ENCODE data around the gene REEP3. TPM values are rescaled to one million over a fixed set of nuclear protein-coding genes. Genes with fewer than 3 reads are reported as not detected.

The REEP3 gene
- polyA plus RNA-seq, 4 donors, result 9.8 to 46.3 (median 21.4) TPM

DNA sequence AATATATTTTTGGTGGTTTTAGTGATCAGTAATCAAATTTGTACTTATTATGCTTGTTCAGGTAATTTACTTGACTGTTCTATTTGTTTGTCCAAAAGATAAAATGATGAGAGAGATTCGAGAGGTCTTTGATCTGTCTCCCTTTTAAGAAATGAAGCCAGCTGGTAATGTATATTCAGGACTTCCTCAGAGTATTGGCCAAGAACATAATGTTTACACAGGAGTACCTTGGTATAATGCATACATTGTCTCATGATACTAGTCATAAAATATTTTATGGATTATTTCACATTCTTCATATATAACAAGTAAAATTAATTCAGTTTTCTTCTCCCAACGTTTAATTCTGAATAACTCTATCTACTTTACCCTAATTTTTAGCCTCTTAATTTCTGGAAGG, 100.9 kb downstream of the REEP3 start:
- FAIRE-seq (no peak), DNase-seq (no peak)
- H3K4me3 ChIP-seq (ENCODE audit: low read depth in 1 of 3, low read length in 3 of 3), result no peak overlapping the region
- H3K27ac ChIP-seq (ENCODE audit: low read depth in 1 of 3, low read length in 2 of 3), result no peak overlapping the region
- no peaks in the 10 kb centered on the region for H3K27me3 ChIP-seq (ENCODE audit: control insufficient read depth in 3 of 3, insufficient read depth in 3 of 3, low read length in 3 of 3)
- no peaks in the 10 kb centered on the region for H3K9me3 ChIP-seq (ENCODE audit: control insufficient read depth in 2 of 2, insufficient read depth in 1 of 2, low read depth in 1 of 2, low read length in 1 of 2)
- H3K4me1 ChIP-seq (ENCODE audit: control insufficient read depth in 3 of 3, insufficient read depth in 2 of 3, low read depth in 1 of 3, low read length in 2 of 3), result peaks cover 0 to 4% (median 0%) of the 10 kb centered on the region in 3 donors
- peaks cover 0 to 13% (median 0%) of the 10 kb centered on the region in 3 donors for H3K36me3 ChIP-seq (ENCODE audit: control insufficient read depth in 3 of 3, insufficient read depth in 2 of 3, low read depth in 1 of 3, low read length in 3 of 3)
- 25 to 71% (median 58%) methylated on average over 2 of the region's 2 CpGs for WGBS, 3 donors

DNA sequence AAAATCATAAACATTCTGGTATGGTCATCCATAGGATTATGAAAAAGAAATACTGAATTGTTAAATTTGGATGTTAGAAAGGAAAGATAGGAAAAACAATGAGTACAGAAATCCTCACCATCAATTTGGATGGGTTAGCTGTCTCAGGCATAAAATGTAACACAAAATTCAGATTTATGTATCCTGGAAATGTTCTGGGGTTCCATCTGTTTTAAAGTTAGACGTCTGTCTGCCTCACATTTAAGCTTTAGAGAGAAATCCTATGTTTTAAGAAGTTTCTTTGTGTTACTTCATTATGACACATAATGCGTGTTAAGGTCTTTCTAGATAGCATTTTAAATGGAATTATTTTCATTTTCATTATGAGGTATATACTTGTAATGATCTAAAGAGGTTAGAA, 103.5 kb downstream of the REEP3 start:
- H3K27me3 ChIP-seq (ENCODE audit: control insufficient read depth in 3 of 3, insufficient read depth in 3 of 3, low read length in 3 of 3), result no peaks in the 10 kb centered on the region
- 89 to 94% (median 92%) methylated on average over 2 of the region's 2 CpGs for WGBS, 3 donors
- FAIRE-seq, result no peak

DNA sequence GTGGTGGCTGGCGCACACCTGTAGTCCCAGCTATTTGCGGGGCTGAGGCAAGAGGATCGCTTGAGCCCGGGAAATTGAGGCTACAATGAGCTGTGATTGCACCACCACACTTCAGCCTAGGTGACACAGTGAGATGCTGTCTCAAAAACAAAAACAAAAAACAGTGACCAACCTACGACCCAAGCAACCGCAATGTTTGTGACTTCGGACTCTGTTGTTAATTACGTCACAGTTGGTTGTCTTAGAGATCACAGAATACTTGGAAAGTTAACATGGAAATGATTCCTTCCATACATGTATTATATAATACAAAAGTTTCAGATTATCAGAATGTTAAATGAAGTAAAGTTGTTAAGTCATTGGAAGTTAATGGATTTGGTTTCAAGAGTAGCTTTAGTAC, 106.2 kb downstream of the REEP3 start:
- peaks cover under 1 to 26% (median 3%) of the 10 kb centered on the region in 3 donors for H3K4me1 ChIP-seq (ENCODE audit: control insufficient read depth in 3 of 3, insufficient read depth in 2 of 3, low read depth in 1 of 3, low read length in 2 of 3)
- H3K9me3 ChIP-seq (ENCODE audit: control insufficient read depth in 2 of 2, insufficient read depth in 1 of 2, low read depth in 1 of 2, low read length in 1 of 2), result no peaks in the 10 kb centered on the region
- H3K27me3 ChIP-seq (ENCODE audit: control insufficient read depth in 3 of 3, insufficient read depth in 3 of 3, low read length in 3 of 3), result no peaks in the 10 kb centered on the region
- H3K27ac ChIP-seq (ENCODE audit: low read depth in 1 of 3, low read length in 2 of 3), result peak overlapping the region in 2 of 3 donors; percentile 50 to 99
- H3K4me3 ChIP-seq (ENCODE audit: low read depth in 1 of 3, low read length in 3 of 3), result no peak overlapping the region
- DNase-seq (peak; percentile 47 to 56), FAIRE-seq (no peak)
- H3K36me3 ChIP-seq (ENCODE audit: control insufficient read depth in 3 of 3, insufficient read depth in 2 of 3, low read depth in 1 of 3, low read length in 3 of 3), result peaks cover 0 to 3% (median 0%) of the 10 kb centered on the region in 3 donors
- WGBS, 3 donors, result 60 to 76% (median 67%) methylated on average over 8 of the region's 8 CpGs

More for the DNA sequence above, 103.5 kb downstream of the REEP3 start:
- H3K4me3 ChIP-seq (ENCODE audit: low read depth in 1 of 3, low read length in 3 of 3), result no peak overlapping the region
- H3K27ac ChIP-seq (ENCODE audit: low read depth in 1 of 3, low read length in 2 of 3), result no peak overlapping the region
- no peaks in the 10 kb centered on the region for H3K9me3 ChIP-seq (ENCODE audit: control insufficient read depth in 2 of 2, insufficient read depth in 1 of 2, low read depth in 1 of 2, low read length in 1 of 2)
- DNase-seq, result no peak
- H3K36me3 ChIP-seq (ENCODE audit: control insufficient read depth in 3 of 3, insufficient read depth in 2 of 3, low read depth in 1 of 3, low read length in 3 of 3), result peaks cover 0 to 7% (median 0%) of the 10 kb centered on the region in 3 donors
- peaks cover 0 to 20% (median 0%) of the 10 kb centered on the region in 3 donors for H3K4me1 ChIP-seq (ENCODE audit: control insufficient read depth in 3 of 3, insufficient read depth in 2 of 3, low read depth in 1 of 3, low read length in 2 of 3)

DNA sequence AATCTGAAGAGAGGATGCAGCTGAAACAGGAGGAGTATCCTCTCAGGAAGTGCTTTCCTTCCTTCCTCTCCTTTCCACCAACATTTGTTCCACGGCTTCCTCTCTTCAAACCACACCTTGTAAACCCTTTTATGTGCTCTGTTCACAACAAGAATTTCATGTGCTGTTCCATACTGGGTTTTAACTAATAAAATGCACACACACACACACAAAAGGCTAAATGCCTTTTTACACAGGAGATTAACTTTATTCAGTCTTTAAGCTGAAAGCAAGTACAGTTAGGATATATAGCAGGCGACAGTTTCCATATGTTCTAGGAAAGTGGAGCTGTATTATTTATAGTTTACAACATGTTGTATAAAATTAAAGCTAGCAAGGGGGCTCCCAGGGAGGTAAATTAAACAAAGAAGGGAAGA, 106.7 kb downstream of the REEP3 start:
- Histone ChIP-seq H3K4me1 (ENCODE audit: control insufficient read depth in 3 of 3, insufficient read depth in 2 of 3, low read depth in 1 of 3, low read length in 2 of 3) (peaks cover 2 to 26% (median 3%) of the 10 kb centered on the region in 3 donors), H3K36me3 (ENCODE audit: control insufficient read depth in 3 of 3, insufficient read depth in 2 of 3, low read depth in 1 of 3, low read length in 3 of 3) (no peaks in the 10 kb centered on the region), H3K27me3 (ENCODE audit: control insufficient read depth in 3 of 3, insufficient read depth in 3 of 3, low read length in 3 of 3) (no peaks in the 10 kb centered on the region), H3K4me3 (ENCODE audit: low read depth in 1 of 3, low read length in 3 of 3) (no peak overlapping the region), H3K9me3 (ENCODE audit: control insufficient read depth in 2 of 2, insufficient read depth in 1 of 2, low read depth in 1 of 2, low read length in 1 of 2) (no peaks in the 10 kb centered on the region), H3K27ac (ENCODE audit: low read depth in 1 of 3, low read length in 2 of 3) (peak overlapping the region; percentile 9 to 99 (median 80))
- FAIRE-seq (no peak), DNase-seq (peak; percentile 30 to 44)
- WGBS, 3 donors, result 29 to 63% (median 50%) methylated on average over 2 of the region's 2 CpGs

DNA sequence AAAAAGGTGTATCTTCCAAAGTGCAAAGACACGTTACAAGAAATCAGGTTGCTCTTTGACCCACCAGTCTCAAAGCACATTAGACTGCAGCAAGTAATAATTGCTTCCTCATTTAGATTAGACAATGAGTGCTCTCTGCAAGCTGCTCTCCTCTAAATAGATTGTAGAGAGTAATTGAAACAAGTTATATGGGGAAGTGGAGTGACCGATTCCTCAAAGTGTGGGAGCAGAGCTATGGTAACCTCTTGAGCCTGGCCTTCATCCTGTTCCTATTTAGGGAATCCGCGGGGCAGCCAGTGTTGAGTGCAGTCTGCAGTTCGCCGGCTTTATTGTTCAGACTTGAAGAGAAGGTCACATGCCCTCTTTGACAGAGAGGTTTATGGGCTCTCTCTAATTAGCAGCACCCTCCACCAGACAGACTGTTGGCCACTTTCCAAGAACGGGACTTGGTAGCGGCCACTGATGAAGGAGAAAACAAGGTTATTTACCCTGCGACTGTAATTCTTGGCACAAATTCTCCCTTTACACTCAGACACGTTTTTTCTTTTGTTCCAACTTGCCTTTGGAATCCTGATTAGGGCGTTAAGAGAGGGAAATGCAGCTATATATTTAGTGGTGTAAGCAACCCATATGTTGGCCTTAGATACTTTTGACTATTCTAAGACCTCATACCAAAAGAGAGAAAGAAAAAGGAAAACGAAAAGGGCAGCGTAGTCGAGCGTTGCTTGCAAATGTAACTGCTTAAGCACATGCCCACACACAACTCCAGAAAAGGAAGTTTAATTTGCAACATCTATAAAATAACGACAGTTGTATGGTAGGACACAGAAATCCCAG, 107.5 kb downstream of the REEP3 start:
- no peaks in the 10 kb centered on the region for H3K9me3 ChIP-seq (ENCODE audit: control insufficient read depth in 2 of 2, insufficient read depth in 1 of 2, low read depth in 1 of 2, low read length in 1 of 2)
- H3K4me1 ChIP-seq (ENCODE audit: control insufficient read depth in 3 of 3, insufficient read depth in 2 of 3, low read depth in 1 of 3, low read length in 2 of 3), result peaks cover 2 to 26% (median 3%) of the 10 kb centered on the region in 3 donors
- 2 to 7% (median 4%) methylated on average over 16 of the region's 16 CpGs for WGBS, 3 donors
- H3K4me3 ChIP-seq (ENCODE audit: low read depth in 1 of 3, low read length in 3 of 3), result peak overlapping the region; percentile 6 to 77 (median 62)
- H3K27me3 ChIP-seq (ENCODE audit: control insufficient read depth in 3 of 3, insufficient read depth in 3 of 3, low read length in 3 of 3), result no peaks in the 10 kb centered on the region
- FAIRE-seq (no peak), DNase-seq (peak; percentile 91 to 93)
- H3K36me3 ChIP-seq (ENCODE audit: control insufficient read depth in 3 of 3, insufficient read depth in 2 of 3, low read depth in 1 of 3, low read length in 3 of 3), result no peaks in the 10 kb centered on the region
- peak overlapping the region; percentile 98 to 100 (median 99) for H3K27ac ChIP-seq (ENCODE audit: low read depth in 1 of 3, low read length in 2 of 3)

DNA sequence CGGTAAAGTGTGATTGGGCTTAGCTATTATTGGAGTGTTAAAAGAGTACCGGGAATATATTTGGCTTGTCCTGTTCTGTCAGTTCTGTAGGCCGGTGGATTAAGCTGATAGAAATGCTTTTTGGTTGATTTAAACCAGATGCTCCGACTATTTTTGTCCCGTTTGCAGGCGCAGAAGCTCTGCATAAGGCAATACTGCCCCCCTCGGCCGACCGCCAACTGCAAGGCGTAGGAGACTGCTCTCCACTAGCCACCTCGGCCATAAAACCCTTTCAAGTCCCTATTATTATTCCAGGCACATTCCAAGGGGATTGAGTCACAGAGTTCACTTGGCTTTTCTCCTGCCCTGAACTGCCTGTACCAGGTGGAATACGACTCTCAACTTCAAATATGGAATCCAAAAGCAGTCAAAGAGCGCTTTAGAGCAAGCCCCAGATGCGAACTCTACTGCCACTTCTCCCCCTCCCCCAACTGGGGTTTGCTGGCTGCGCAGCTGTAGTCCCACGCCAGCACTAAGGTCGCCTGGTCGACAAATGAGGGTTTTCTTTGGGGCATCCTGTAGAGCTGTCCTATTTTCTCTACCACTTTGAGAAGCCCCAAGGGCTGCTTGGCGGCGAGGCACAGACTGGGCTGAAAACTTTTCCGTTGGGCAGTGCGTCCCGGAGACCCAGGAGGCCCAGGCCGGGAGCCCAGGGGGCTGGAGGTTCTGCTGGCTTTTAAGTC, 108.3 kb downstream of the REEP3 start:
- Histone ChIP-seq H3K27ac (ENCODE audit: low read depth in 1 of 3, low read length in 2 of 3) (peak overlapping the region; percentile 98 to 100 (median 99)), H3K4me1 (ENCODE audit: control insufficient read depth in 3 of 3, insufficient read depth in 2 of 3, low read depth in 1 of 3, low read length in 2 of 3) (peaks cover 2 to 26% (median 3%) of the 10 kb centered on the region in 3 donors), H3K27me3 (ENCODE audit: control insufficient read depth in 3 of 3, insufficient read depth in 3 of 3, low read length in 3 of 3) (no peaks in the 10 kb centered on the region), H3K9me3 (ENCODE audit: control insufficient read depth in 2 of 2, insufficient read depth in 1 of 2, low read depth in 1 of 2, low read length in 1 of 2) (no peaks in the 10 kb centered on the region), H3K36me3 (ENCODE audit: control insufficient read depth in 3 of 3, insufficient read depth in 2 of 3, low read depth in 1 of 3, low read length in 3 of 3) (no peaks in the 10 kb centered on the region), H3K4me3 (ENCODE audit: low read depth in 1 of 3, low read length in 3 of 3) (peak overlapping the region; percentile 54 to 77 (median 62))
- DNase-seq (peak; percentile 97 to 99), FAIRE-seq (no peak)
- WGBS, 3 donors, result 0 to 1% (median 0%) methylated on average over 24 of the region's 24 CpGs

DNA sequence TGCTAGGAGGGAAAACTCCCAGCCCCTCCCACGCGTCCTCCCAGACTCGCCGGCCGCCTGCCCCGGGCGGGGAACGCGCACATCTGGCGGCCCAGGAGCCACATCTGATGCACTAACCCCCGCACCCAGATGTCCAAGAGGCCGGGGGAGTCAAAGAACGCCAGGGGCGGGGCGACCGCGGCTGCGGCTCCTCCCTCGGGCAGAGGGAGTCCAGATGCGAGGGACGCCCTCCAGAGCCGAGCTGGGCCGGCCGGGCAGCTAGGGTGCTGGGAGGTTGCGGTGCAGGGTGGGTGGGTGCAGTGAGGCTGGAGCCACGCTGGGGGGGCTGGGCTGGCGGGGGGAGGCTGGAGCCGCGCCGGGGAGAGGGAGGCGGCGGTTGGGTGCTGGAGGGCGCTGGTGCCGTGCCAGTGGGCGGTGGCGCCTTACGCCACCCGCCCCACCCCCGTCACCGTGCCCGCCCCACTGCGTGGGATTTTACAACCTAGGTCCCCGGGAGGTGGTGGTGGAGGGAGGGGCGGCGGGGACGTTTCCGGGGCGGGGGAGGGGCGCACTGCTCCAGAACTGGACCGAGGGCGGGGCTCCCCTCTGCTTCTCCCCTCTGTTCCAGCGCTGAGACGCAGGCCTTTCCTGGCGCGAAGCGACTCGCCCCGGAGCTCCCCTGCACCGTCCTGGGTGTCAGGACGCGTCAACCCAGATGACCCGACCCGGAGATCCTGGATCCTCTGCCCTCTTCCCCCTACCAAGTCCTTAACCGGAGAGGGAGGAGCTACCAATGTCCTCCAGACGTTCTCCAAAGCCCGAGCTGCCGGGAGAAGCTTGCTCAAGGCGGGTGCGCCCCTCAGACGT, 109.1 kb downstream of the REEP3 start:
- no peak for FAIRE-seq
- 0 to 1% (median 1%) methylated on average over 44 to 70 of the region's 70 CpGs for WGBS, 3 donors

More for the DNA sequence above, 109.1 kb downstream of the REEP3 start:
- peak overlapping the region; percentile 98 to 100 (median 99) for H3K27ac ChIP-seq (ENCODE audit: low read depth in 1 of 3, low read length in 2 of 3)
- peaks cover 2 to 26% (median 3%) of the 10 kb centered on the region in 3 donors for H3K4me1 ChIP-seq (ENCODE audit: control insufficient read depth in 3 of 3, insufficient read depth in 2 of 3, low read depth in 1 of 3, low read length in 2 of 3)
- no peaks in the 10 kb centered on the region for H3K27me3 ChIP-seq (ENCODE audit: control insufficient read depth in 3 of 3, insufficient read depth in 3 of 3, low read length in 3 of 3)
- peak; percentile 91 to 94 for DNase-seq
- no peaks in the 10 kb centered on the region for H3K9me3 ChIP-seq (ENCODE audit: control insufficient read depth in 2 of 2, insufficient read depth in 1 of 2, low read depth in 1 of 2, low read length in 1 of 2)
- H3K36me3 ChIP-seq (ENCODE audit: control insufficient read depth in 3 of 3, insufficient read depth in 2 of 3, low read depth in 1 of 3, low read length in 3 of 3), result no peaks in the 10 kb centered on the region
- H3K4me3 ChIP-seq (ENCODE audit: low read depth in 1 of 3, low read length in 3 of 3), result peak overlapping the region; percentile 54 to 77 (median 62)

Measured in small intestine (tissue), 7 donors.